Activated T-helper 2 cell treated with anti-CD3 and anti-CD28 coated beads, Interferon-gamma antibody, Interleukin-2, Interleukin-4, amounts not matched to agents 10 μg/mL and 5 μg/mL and 100 μg/mL, durations not matched to agents 14 hours and 24 hours and 36 hours (primary cell): ENCODE data around the gene RPL22L1. TPM values are rescaled to one million over a fixed set of nuclear protein-coding genes. Genes with fewer than 3 reads are reported as not detected.
"Not testable (repeated sequence)": the region's sequence is repeated elsewhere in the genome, so short reads cannot be mapped to it uniquely, and the experiment has no call there.

ENCODE experiments used
- DNase-seq: peaks from one replicate; pipeline ENCODE4 v3.0.0; 2021; ENCODE audit warnings: low spot score
- H3K27ac Mint-ChIP-seq: one replicate; pipeline ENCODE4 v1.8.0; 2021; ENCODE audit warnings: mixed read lengths
- H3K27me3 Mint-ChIP-seq: one replicate; pipeline ENCODE4 v1.8.0; 2021; ENCODE audit warnings: low read depth, mixed read lengths
- H3K36me3 Mint-ChIP-seq: one replicate; pipeline ENCODE4 v1.8.0; 2021; ENCODE audit warnings: low read depth, mixed read lengths
- H3K4me1 Mint-ChIP-seq: one replicate; pipeline ENCODE4 v1.8.0; 2021; ENCODE audit warnings: low read depth, mixed read lengths
- H3K4me3 Mint-ChIP-seq: one replicate; pipeline ENCODE4 v1.8.0; 2021; ENCODE audit warnings: low read depth, mild to moderate bottlenecking, moderate library complexity, mixed read lengths
- H3K9me3 Mint-ChIP-seq: one replicate; pipeline ENCODE4 v1.8.0; 2021; ENCODE audit warnings: mixed read lengths
- intact Hi-C: fragments of 100-400 bp; cut with micrococcal nuclease; formaldehyde crosslinking; loops from one replicate; pipeline ENCODE4 v1.15.1; 2023
- total RNA-seq: library from RNA; stranded (reverse); gene quantifications from 2 replicates; pipeline ENCODE4 v1.2.3, GENCODE V29; 2022

RPL22L1 gene
- total RNA-seq, 1 donor from 2014 or later: 173 TPM

GRCh38 chr3:170899455-170899854 is 29.5 kb upstream of the RPL22L1 start:
- Mint-ChIP-seq H3K27me3 (no peaks in the 10 kb centered on the region), H3K9me3 (no peaks in the 10 kb centered on the region), H3K27ac (no peak overlapping the region), H3K4me1 (no peaks in the 10 kb centered on the region), H3K36me3 (peaks cover 26% of the 10 kb centered on the region), H3K4me3 (no peak overlapping the region)
- DNase-seq: no peak
- intact Hi-C loops: no loop called here

- Mint-ChIP-seq H3K27me3 (no peaks in the 10 kb centered on the region), H3K36me3 (peaks cover 24% of the 10 kb centered on the region), H3K27ac (no peak overlapping the region), H3K9me3 (no peaks in the 10 kb centered on the region), H3K4me1 (no peaks in the 10 kb centered on the region), H3K4me3 (no peak overlapping the region)
- DNase-seq: no peak
- intact Hi-C loops: no loop called here
Observed at GRCh38 chr3:170897978-170898377, 28.0 kb upstream of the RPL22L1 start.

DNA sequence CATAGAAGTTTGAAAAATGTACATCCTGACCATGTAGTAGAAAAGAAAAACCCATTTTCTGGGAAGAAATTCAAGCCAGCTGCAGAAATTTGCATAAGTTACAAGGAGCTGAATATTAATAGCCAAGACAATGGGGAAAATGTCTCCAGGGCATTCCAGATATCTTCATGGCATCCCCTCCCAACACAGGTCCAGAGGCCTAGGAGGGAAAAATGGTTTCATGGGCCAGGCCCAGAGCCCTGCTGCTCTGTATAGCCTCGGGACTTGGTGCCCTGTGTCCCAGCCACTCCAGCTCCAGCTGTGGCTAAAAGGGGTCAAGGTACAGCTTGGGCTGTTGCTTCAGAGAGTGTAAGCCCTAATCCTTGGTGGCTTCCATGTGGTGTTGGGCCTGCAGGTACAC is 27.2 kb upstream of the RPL22L1 start:
- intact Hi-C loops, DNase-seq, H3K27ac Mint-ChIP-seq: not testable (repeated sequence)

DNA sequence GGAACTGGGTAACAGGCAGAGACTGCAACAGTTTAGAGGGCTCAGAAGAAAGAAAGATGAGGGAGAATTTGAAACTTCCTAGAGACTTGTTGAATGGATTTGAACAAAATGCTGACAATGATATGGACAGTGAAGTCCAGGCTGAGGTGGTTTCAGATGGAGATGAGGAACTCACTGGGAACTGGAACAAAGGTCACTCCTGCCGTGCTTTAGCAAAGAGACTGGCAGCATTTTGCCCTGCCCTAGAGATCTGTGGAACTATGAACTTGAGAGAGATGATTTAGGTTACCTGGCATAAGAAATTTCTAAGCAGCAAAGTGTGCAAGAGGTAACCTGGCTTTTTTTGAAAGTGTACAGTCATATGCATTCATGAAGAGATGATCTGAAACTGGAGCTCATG is 26.8 kb upstream of the RPL22L1 start:
- no peak overlapping the region for H3K27ac Mint-ChIP-seq
- DNase-seq: no peak
- H3K4me3 Mint-ChIP-seq: no peak overlapping the region
- H3K9me3 Mint-ChIP-seq: no peaks in the 10 kb centered on the region
- no peaks in the 10 kb centered on the region for H3K4me1 Mint-ChIP-seq
- peaks cover 22% of the 10 kb centered on the region for H3K36me3 Mint-ChIP-seq
- intact Hi-C loops: no loop called here
- H3K27me3 Mint-ChIP-seq: no peaks in the 10 kb centered on the region

More for the DNA sequence above, 27.2 kb upstream of the RPL22L1 start:
- not testable (repeated sequence) for H3K9me3 Mint-ChIP-seq, H3K4me1 Mint-ChIP-seq, H3K27me3 Mint-ChIP-seq, H3K4me3 Mint-ChIP-seq
- peaks cover 22% of the 10 kb centered on the region for H3K36me3 Mint-ChIP-seq

DNA sequence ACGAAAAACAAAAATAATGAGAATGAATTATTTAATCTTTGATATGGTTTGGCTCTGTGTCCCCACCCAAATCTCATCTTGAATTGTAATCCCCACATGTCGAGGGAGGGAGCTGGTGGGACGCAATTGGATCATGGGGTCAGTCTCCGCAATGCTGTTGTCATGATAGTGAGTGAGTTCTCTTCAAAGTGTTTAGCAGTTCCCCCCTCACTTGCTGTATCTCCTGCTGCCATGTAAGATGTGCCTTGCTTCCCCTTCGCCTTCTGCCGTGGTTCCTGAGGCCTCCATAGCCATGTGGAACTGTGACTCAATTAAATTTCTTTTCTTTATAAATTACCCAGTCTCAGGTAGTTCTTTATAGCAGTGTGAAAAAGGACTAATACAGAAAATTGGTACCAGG is 26.3 kb upstream of the RPL22L1 start:
- H3K27ac Mint-ChIP-seq, intact Hi-C loops, H3K9me3 Mint-ChIP-seq: not testable (repeated sequence)

DNA sequence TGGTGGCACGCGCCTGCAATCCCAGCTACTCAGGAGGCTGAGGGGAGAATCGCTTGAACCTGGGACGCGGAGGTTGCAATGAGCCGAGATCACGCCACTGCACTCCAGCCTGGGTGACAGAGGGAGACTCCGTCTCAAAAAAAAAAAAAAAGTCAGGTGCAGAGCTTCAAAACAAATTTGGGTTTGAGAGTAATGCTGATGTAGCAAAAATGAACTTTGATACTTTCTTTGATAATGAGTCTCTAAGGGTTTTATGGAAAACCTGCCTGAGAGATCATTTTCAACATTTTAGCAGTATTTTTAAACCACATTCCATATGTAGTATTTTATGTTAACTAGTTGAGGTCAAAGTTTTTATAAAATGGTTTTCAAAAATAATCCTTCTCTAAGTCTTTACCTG is 23.9 kb upstream of the RPL22L1 start:
- H3K27me3 Mint-ChIP-seq: no peaks in the 10 kb centered on the region
- peaks cover 17% of the 10 kb centered on the region for H3K36me3 Mint-ChIP-seq
- no peak overlapping the region for H3K27ac Mint-ChIP-seq
- H3K9me3 Mint-ChIP-seq: no peaks in the 10 kb centered on the region
- H3K4me3 Mint-ChIP-seq: no peak overlapping the region
- intact Hi-C loops: no loop called here
- H3K4me1 Mint-ChIP-seq: no peaks in the 10 kb centered on the region
- no peak for DNase-seq

More for the DNA sequence above, 26.3 kb upstream of the RPL22L1 start:
- not testable (repeated sequence) for H3K27me3 Mint-ChIP-seq, DNase-seq, H3K4me3 Mint-ChIP-seq, H3K4me1 Mint-ChIP-seq
- H3K36me3 Mint-ChIP-seq: peaks cover 22% of the 10 kb centered on the region

GRCh38 chr3:170889630-170890029 is 19.6 kb upstream of the RPL22L1 start:
- H3K27me3 Mint-ChIP-seq: peaks cover 9% of the 10 kb centered on the region
- intact Hi-C loops: no loop called here
- H3K9me3 Mint-ChIP-seq: no peaks in the 10 kb centered on the region

DNA sequence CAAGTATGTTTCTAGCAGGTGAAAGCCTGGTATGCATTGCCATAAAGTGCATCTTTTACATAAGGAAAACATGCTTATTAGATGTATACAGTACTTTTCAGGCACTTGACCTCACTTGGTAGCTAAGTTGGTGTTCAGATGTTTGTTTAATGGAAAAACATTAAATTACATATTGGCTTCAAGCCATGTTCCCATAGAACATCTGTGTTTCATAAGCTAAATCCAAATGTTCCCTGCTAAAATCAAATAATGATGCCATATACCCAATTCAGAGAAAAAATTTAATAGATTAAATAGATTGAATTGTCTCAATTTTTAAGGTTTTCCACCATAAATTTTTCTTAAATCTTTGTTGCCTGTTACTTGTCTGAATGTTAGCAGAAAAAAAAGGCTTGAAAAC is 19.1 kb upstream of the RPL22L1 start:
- H3K27me3 Mint-ChIP-seq: peaks cover 9% of the 10 kb centered on the region
- H3K9me3 Mint-ChIP-seq: no peaks in the 10 kb centered on the region
- intact Hi-C loops: no loop called here

More at GRCh38 chr3:170889630-170890029, 19.6 kb upstream of the RPL22L1 start:
- DNase-seq: no peak
- Mint-ChIP-seq H3K4me1 (no peaks in the 10 kb centered on the region), H3K27ac (no peak overlapping the region), H3K36me3 (no peaks in the 10 kb centered on the region), H3K4me3 (no peak overlapping the region)

DNA sequence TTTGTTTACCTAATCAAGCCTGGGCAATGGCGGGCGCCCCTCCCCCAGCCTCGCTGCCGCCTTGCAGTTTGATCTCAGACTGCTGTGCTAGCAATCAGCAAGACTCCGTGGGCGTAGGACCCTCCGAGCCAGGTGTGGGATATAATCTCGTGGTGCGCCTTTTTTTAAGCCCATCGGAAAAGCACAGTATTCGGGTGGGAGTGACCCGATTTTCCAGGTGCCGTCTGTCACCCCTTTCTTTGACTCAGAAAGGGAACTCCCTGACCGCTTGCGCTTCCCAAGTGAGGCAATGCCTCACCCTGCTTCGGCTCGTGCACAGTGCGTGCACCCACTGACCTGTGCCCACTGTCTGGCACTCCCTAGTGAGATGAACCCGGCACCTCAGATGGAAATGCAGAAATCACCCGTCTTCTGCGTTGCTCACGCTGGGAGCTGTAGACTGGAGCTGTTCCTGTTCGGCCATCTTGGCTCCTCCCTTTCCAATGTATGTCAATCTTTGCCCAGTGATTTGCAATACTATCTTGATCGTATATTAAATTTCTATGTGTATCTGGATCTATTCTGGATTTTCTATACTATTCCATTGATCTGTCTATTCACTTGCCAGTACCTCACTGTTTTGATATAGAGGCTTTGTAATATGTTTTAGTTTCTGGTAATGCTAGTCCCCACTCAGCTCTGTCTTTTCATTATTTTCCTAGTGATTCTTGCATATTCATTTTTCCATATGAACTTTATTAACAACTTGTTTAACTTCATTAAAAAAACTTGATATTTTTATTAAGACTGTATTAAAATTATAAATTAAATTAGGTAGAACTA is 14.3 kb upstream of the RPL22L1 start:
- H3K27me3 Mint-ChIP-seq, H3K27ac Mint-ChIP-seq, H3K9me3 Mint-ChIP-seq, intact Hi-C loops, DNase-seq, H3K36me3 Mint-ChIP-seq, H3K4me1 Mint-ChIP-seq, H3K4me3 Mint-ChIP-seq: not testable (repeated sequence)

More for the DNA sequence above, 19.1 kb upstream of the RPL22L1 start:
- Mint-ChIP-seq H3K36me3 (no peaks in the 10 kb centered on the region), H3K4me1 (no peaks in the 10 kb centered on the region), H3K4me3 (no peak overlapping the region), H3K27ac (no peak overlapping the region)
- no peak for DNase-seq

DNA sequence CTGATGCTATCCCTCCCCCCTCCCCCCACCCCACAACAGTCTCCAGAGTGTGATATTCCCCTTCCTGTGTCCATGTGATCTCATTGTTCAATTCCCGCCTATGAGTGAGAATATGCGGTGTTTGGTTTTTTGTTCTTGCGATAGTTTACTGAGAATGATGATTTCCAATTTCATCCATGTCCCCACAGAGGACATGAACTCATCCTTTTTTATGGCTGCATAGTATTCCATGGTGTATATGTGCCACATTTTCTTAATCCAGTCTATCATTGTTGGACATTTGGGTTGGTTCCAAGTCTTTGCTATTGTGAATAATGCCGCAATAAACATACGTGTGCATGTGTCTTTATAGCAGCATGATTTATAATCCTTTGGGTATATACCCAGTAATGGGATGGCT is 8.7 kb upstream of the RPL22L1 start:
- H3K9me3 Mint-ChIP-seq, H3K4me3 Mint-ChIP-seq, H3K27ac Mint-ChIP-seq, H3K36me3 Mint-ChIP-seq, DNase-seq, H3K4me1 Mint-ChIP-seq, intact Hi-C loops: not testable (repeated sequence)
- H3K27me3 Mint-ChIP-seq: peaks cover 12% of the 10 kb centered on the region

GRCh38 chr3:170877311-170877710 is 7.3 kb upstream of the RPL22L1 start:
- H3K36me3 Mint-ChIP-seq, H3K4me3 Mint-ChIP-seq, H3K9me3 Mint-ChIP-seq, DNase-seq, H3K4me1 Mint-ChIP-seq, intact Hi-C loops, H3K27ac Mint-ChIP-seq: not testable (repeated sequence)
- H3K27me3 Mint-ChIP-seq: peaks cover 12% of the 10 kb centered on the region

- intact Hi-C loops: no loop called here
- Mint-ChIP-seq H3K4me1 (no peaks in the 10 kb centered on the region), H3K4me3 (no peak overlapping the region), H3K36me3 (no peaks in the 10 kb centered on the region), H3K9me3 (no peaks in the 10 kb centered on the region), H3K27ac (no peak overlapping the region), H3K27me3 (peaks cover 12% of the 10 kb centered on the region)
- no peak for DNase-seq
Observed at GRCh38 chr3:170876537-170876936, 6.5 kb upstream of the RPL22L1 start.

- Mint-ChIP-seq H3K4me1 (peaks cover 12% of the 10 kb centered on the region), H3K27ac (peak overlapping the region; percentile 97), H3K9me3 (no peaks in the 10 kb centered on the region), H3K36me3 (peaks cover 55% of the 10 kb centered on the region), H3K27me3 (peaks cover 3% of the 10 kb centered on the region), H3K4me3 (peak overlapping the region; percentile 91)
- intact Hi-C loops: loop anchor here (1.0 kb wide), 1 partner anchor 11 kb away; no protein-coding TSS in a partner anchor
- no peak for DNase-seq
Observed at GRCh38 chr3:170869239-170869590, 780 bp downstream of the RPL22L1 start.
